Esophagus (tissue), 2 donors: ENCODE data around the gene C5AR2. TPM values are rescaled to one million over a fixed set of nuclear protein-coding genes. Genes with fewer than 3 reads are reported as not detected.
"Not testable (repeated sequence)": the region's sequence is repeated elsewhere in the genome, so short reads cannot be mapped to it uniquely, and the experiment has no call there.

Experiments
- H3K27ac ChIP-seq, 2 donors: one replicate each; pipeline ENCODE4 v1.5.1; 2013; ENCODE audit warnings: low read depth in 2 of 2, mild to moderate bottlenecking in 2 of 2, inconsistent platforms in 1 of 2, low read length in 1 of 2, moderate library complexity in 1 of 2
- H3K27me3 ChIP-seq, 2 donors: one replicate each; pipeline ENCODE4 v1.6.1; 2013; ENCODE audit warnings: low read length in 2 of 2, control low read depth in 1 of 2, mild to moderate bottlenecking in 1 of 2; ENCODE audit not compliant: insufficient read depth in 2 of 2, control insufficient read depth in 1 of 2
- H3K36me3 ChIP-seq, 2 donors: one replicate each; pipeline ENCODE4 v1.6.1; 2013; ENCODE audit warnings: low read length in 1 of 2; ENCODE audit not compliant: control insufficient read depth in 2 of 2, insufficient read depth in 2 of 2
- H3K4me1 ChIP-seq, 2 donors: one replicate each; pipeline ENCODE4 v1.6.1; 2013; ENCODE audit warnings: low read length in 1 of 2; ENCODE audit not compliant: control insufficient read depth in 2 of 2, insufficient read depth in 2 of 2
- H3K4me3 ChIP-seq, 2 donors: one replicate each; pipeline ENCODE4 v1.5.1; 2013; ENCODE audit warnings: low read length in 2 of 2, mild to moderate bottlenecking in 2 of 2, low read depth in 1 of 2, moderate library complexity in 1 of 2
- H3K9me3 ChIP-seq, 2 donors: one replicate each; pipeline ENCODE4 v1.6.1; 2013; ENCODE audit warnings: mild to moderate bottlenecking in 2 of 2, low read depth in 1 of 2, low read length in 1 of 2, moderate library complexity in 1 of 2; ENCODE audit not compliant: control insufficient read depth in 2 of 2, insufficient read depth in 1 of 2
- WGBS, 2 donors: extraction: QIAGEN DNeasy Blood & Tissue Kit; methylation state at CpG; one replicate each; pipeline ENCODE4 v1.1.7; 2013; 5-methylcytosine and 5-hydroxymethylcytosine counted together
- polyA plus RNA-seq, 2 donors: library from polyadenylated mRNA; stranded (reverse); fragments of 200-250 nt; gene quantifications; one replicate each; pipeline ENCODE4 v1.2.3, GENCODE V29; 2013
- donor health status: healthy with polysubstance abuse.
- donor health status: Bipolar disorder and iron deficiency.

The C5AR2 gene
- polyA plus RNA-seq, 2 donors, result 0.12 to 0.29 TPM

DNA sequence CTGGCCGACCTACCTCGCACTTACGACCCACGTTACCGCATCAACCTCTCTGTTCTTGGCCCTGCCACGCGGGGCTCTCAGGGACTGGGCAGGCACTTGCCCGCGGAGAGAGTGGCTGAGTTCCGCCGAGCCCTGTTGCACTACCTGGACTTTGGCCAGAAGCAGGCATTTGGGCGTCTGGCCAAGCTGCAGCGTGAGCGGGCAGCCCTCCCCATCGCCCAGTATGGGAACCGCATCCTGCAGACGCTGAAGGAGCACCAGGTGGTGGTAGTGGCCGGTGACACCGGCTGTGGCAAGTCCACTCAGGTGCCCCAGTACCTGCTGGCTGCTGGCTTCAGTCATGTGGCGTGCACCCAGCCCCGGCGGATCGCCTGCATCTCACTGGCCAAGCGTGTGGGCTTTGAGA lies 21.3 kb downstream of the C5AR2 start:
- H3K9me3 ChIP-seq, result no peaks in the 10 kb centered on the region
- H3K36me3 ChIP-seq, result peaks cover 20 to 35% of the 10 kb centered on the region in 2 donors
- no peaks in the 10 kb centered on the region for H3K4me1 ChIP-seq
- no peak overlapping the region for H3K4me3 ChIP-seq
- 75 to 90% methylated on average over 24 of the region's 24 CpGs for WGBS, 2 donors
- H3K27me3 ChIP-seq, result no peaks in the 10 kb centered on the region
- H3K27ac ChIP-seq, result no peak overlapping the region

- peaks cover 23 to 57% of the 10 kb centered on the region in 2 donors for H3K36me3 ChIP-seq
- no peak overlapping the region for H3K4me3 ChIP-seq
- H3K9me3 ChIP-seq, result no peaks in the 10 kb centered on the region
- peaks cover 0 to 2% of the 10 kb centered on the region in 2 donors for H3K4me1 ChIP-seq
- WGBS, 2 donors, result 82 to 84% methylated on average over 6 of the region's 6 CpGs
- no peak overlapping the region for H3K27ac ChIP-seq
- H3K27me3 ChIP-seq, result no peaks in the 10 kb centered on the region
Measured at GRCh38 chr19:47356900-47357299, 24.9 kb downstream of the C5AR2 start.

DNA sequence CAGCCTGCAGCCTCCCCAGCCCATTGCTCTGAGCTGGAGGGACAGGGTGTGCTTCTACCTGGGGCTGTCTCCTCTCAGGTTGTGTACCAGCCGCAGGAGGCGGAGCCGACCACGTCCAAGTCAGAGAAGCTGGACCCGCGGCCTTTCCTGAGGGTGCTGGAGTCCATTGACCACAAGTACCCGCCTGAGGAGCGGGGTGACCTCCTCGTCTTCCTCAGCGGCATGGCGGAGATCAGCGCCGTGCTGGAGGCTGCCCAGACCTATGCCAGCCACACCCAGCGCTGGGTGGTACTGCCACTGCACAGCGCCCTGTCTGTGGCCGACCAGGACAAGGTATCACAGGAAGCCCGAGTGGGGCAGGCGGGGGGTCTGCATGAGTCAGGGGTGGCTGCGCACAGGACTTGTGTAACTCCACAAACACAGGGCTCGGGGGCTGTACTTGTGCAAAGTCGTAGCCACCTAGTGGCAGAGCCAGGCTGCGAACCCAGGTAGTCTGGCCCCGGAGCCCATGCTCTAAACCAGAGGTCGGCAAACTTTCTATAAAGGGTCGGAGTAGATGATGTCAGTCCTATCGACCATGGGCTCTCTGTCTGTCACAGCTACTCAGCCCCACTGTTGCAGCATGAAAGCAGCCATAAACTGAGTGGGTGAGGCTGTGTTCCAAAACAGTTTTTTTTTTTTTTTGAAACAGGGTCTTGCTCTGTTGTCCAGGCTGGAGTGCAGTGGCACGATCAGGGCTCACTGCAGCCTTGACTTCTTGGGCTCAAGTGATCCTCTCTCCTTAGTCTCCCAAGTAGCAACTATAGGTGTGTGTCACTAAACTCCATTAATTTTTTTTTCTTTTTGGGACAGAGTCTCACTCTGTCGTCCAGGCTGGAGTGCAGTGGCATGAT lies 26.1 kb downstream of the C5AR2 start:
- peaks cover 22 to 59% of the 10 kb centered on the region in 2 donors for H3K36me3 ChIP-seq
- H3K27ac ChIP-seq, result no peak overlapping the region
- WGBS, 2 donors, result 94 to 95% methylated on average over 28 of the region's 28 CpGs
- peaks cover 0 to 2% of the 10 kb centered on the region in 2 donors for H3K4me1 ChIP-seq
- H3K27me3 ChIP-seq, result no peaks in the 10 kb centered on the region
- H3K9me3 ChIP-seq, result no peaks in the 10 kb centered on the region
- H3K4me3 ChIP-seq, result no peak overlapping the region

DNA sequence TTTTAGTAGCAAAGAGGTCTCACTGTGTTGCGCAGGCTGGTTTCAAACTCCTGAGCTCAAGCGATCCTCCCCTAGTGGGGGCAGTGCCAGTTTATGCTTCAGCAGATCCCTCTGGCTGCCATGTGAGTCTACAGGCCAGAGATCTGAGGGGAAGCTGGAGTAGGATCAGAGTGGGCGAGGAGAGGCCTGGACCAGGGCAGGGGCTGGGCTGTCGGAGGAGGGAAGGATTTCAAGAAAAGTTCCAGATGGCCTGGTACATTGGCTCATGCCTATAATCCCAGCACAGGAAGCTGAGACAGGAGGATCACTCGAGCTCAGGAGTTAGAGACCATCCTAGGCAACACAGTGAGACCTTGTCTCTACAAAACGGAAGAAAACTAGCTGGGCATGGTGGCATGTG lies 27.0 kb downstream of the C5AR2 start:
- H3K27me3 ChIP-seq, result no peaks in the 10 kb centered on the region
- WGBS, 2 donors, result 81 to 90% methylated on average over 6 of the region's 6 CpGs
- no peaks in the 10 kb centered on the region for H3K9me3 ChIP-seq
- H3K4me1 ChIP-seq, result peaks cover 0 to 2% of the 10 kb centered on the region in 2 donors
- H3K4me3 ChIP-seq, result no peak overlapping the region
- H3K36me3 ChIP-seq, result peaks cover 16 to 57% of the 10 kb centered on the region in 2 donors
- no peak overlapping the region for H3K27ac ChIP-seq

GRCh38 chr19:47362321-47362720 lies 30.3 kb downstream of the C5AR2 start:
- no peak overlapping the region for H3K27ac ChIP-seq
- H3K27me3 ChIP-seq, result no peaks in the 10 kb centered on the region
- no peaks in the 10 kb centered on the region for H3K9me3 ChIP-seq
- H3K4me3 ChIP-seq, result no peak overlapping the region
- peaks cover 11 to 56% of the 10 kb centered on the region in 2 donors for H3K36me3 ChIP-seq
- 95 to 96% methylated on average over 21 of the region's 21 CpGs for WGBS, 2 donors
- H3K4me1 ChIP-seq, result peaks cover 0 to 2% of the 10 kb centered on the region in 2 donors

- Histone ChIP-seq H3K4me3 (no peak overlapping the region), H3K27ac (no peak overlapping the region), H3K4me1 (peaks cover 0 to 2% of the 10 kb centered on the region in 2 donors), H3K27me3 (no peaks in the 10 kb centered on the region), H3K36me3 (peaks cover 4 to 43% of the 10 kb centered on the region in 2 donors), H3K9me3 (no peaks in the 10 kb centered on the region)
- WGBS, 2 donors, result 82 to 85% methylated on average over 13 of the region's 13 CpGs
Measured at GRCh38 chr19:47363758-47364531, 32.0 kb downstream of the C5AR2 start.

DNA sequence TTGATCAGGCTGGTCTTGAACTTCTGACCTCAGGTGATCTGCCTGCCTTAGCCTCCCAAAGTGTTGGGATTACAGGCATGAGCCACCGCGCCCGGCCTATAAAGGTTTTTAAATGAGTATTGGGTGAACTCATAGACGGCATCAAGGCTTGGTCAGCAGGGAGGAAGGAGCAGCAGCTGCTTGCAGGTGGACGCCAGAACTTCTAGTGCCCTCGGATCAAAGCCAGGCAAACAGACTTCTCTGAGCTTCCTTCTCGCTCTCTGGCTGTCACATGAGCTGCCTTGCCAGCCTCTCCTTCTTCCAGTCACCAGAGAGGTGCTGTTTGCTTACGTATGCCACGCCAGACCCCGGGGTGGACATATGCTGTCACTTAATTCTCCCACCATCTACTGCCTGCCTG lies 33.5 kb downstream of the C5AR2 start:
- not testable (repeated sequence) for H3K4me1 ChIP-seq, H3K4me3 ChIP-seq, H3K27me3 ChIP-seq, H3K27ac ChIP-seq, H3K9me3 ChIP-seq
- 92 to 95% methylated on average over 9 to 10 of the region's 10 CpGs for WGBS, 2 donors
- peaks cover 12 to 47% of the 10 kb centered on the region in 2 donors for H3K36me3 ChIP-seq

DNA sequence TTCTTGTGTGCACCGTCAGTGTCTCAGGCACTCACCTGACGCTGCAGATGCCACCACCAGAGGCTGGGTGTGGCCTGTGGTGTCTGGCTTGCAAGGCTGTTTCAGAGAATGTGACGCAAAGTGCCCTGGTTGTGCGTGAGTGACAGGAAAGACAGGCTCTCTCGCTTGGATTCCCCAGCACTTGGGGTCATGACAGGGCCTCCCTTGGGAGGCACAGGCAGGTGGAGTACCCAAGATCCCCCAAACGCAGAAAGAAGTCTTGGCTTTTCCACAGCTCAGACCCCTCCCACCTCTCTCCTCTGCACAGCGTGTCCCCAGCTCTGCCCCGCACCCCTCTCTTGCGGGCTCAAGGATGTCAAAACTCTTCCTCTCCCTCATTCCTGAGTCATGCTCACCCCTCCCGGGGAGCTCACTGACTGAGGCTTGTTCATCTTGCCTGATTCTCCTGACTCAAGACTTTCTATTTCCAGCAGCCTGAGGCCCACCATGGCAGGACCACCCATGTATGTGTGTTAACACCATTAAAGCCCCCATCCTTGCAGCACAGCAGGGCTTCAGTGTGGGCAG lies 38.2 kb downstream of the C5AR2 start:
- Histone ChIP-seq H3K4me3 (no peak overlapping the region), H3K4me1 (no peaks in the 10 kb centered on the region), H3K9me3 (no peaks in the 10 kb centered on the region), H3K36me3 (peaks cover 15 to 52% of the 10 kb centered on the region in 2 donors), H3K27ac (peak overlapping the region in 1 of 2 donors; percentile 72), H3K27me3 (no peaks in the 10 kb centered on the region)
- 72 to 79% methylated on average over 10 of the region's 10 CpGs for WGBS, 2 donors

- Histone ChIP-seq H3K27me3 (no peaks in the 10 kb centered on the region), H3K36me3 (peaks cover 22 to 59% of the 10 kb centered on the region in 2 donors), H3K27ac (no peak overlapping the region), H3K9me3 (no peaks in the 10 kb centered on the region), H3K4me3 (no peak overlapping the region), H3K4me1 (no peaks in the 10 kb centered on the region)
- WGBS, 2 donors, result 87 to 91% methylated on average over 9 of the region's 9 CpGs
Measured at GRCh38 chr19:47371261-47371660, 39.3 kb downstream of the C5AR2 start.
